Astrocyte of the cerebellum (primary cell): ENCODE measurements around the gene PTPRC.

Experiments
- DNase-seq: peaks from one replicate; pipeline ENCODE4 v3.0.0-alpha.2; 2011; ENCODE audit warnings: low read depth
- H3K4me3 ChIP-seq: 2 replicates; pipeline ENCODE4 v1.5.1; 2011; ENCODE audit warnings: mild to moderate bottlenecking, low read depth, low read length, moderate library complexity
- in situ Hi-C: cut with HindIII; loops from 2 replicates; pipeline ENCODE4 v1.10.0; 2017; ENCODE audit warnings: low sequenced_read_pairs
- TF ChIP-seq, protein P1 (sequence below): IDR thresholded peaks from 2 replicates; pipeline ENCODE4 v1.5.1; 2012; ENCODE audit warnings: low read length, low read depth, moderate library complexity, mild to moderate bottlenecking; ENCODE audit errors: missing control alignments

The PTPRC gene

DNA sequence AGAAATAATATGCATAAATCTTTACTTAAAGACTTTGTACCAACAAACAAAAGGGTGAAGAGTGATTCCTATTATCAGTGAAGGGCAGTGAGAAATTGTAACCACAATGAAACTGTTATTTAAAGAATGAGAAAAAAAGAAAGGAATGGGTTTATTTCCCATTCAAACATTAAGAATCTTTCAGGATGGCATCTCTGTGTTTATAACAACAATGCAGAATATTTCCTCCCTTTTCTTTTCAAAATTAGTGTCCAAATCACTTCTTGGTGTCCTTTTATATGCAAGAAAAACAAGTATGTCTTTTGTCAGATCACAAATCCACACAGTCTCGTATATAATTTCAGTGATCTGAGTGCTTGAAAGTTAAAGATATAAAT is 61.2 kb downstream of the PTPRC start:
- H3K4me3 ChIP-seq = no peak overlapping the region
- in situ Hi-C loops = no loop called here
- TF ChIP-seq, protein P1, sequence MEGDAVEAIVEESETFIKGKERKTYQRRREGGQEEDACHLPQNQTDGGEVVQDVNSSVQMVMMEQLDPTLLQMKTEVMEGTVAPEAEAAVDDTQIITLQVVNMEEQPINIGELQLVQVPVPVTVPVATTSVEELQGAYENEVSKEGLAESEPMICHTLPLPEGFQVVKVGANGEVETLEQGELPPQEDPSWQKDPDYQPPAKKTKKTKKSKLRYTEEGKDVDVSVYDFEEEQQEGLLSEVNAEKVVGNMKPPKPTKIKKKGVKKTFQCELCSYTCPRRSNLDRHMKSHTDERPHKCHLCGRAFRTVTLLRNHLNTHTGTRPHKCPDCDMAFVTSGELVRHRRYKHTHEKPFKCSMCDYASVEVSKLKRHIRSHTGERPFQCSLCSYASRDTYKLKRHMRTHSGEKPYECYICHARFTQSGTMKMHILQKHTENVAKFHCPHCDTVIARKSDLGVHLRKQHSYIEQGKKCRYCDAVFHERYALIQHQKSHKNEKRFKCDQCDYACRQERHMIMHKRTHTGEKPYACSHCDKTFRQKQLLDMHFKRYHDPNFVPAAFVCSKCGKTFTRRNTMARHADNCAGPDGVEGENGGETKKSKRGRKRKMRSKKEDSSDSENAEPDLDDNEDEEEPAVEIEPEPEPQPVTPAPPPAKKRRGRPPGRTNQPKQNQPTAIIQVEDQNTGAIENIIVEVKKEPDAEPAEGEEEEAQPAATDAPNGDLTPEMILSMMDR = no peak
- DNase-seq = no peak

DNA sequence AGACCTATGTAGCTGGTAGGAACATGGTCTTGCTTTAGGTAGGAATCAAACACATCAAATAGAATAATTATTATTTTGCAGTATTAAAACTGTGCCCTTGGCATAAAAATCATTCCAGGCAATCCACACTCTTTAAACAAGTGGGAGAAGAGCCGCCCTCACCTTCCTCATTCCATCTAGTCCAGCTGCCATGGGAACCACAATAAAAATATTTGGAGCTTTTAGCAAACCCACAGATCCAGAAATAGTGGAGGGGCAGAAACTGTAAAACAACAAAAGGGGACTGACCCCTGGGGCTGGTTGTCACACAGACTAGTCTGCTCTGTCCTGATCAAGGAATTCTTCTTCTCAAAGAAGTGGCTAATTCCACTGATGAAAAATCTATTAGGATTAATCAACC is 61.6 kb downstream of the PTPRC start:
- in situ Hi-C loops = no loop called here
- DNase-seq = no peak
- H3K4me3 ChIP-seq = no peak overlapping the region
- TF ChIP-seq, protein P1 = no peak

DNA sequence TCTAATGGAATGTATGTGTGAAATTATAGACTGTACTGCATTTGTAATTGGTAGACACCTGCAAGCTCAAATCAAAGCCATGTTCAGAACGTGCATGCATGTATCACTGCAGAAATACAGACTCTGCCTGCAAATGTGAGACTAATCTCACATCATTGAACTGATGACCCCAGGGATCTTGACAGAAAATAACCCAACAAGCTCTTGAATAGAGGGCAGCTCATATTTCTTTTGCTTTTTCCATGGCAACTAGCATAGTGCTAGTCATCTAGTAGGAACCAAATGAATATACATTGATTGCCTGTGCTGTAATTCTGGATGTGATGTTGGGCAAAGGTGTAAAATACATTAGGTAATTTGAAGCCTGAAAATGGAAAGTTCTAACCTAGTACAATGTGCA is 62.4 kb downstream of the PTPRC start:
- TF ChIP-seq, protein P1 = no peak
- no peak overlapping the region for H3K4me3 ChIP-seq
- DNase-seq = no peak
- in situ Hi-C loops = no loop called here

DNA sequence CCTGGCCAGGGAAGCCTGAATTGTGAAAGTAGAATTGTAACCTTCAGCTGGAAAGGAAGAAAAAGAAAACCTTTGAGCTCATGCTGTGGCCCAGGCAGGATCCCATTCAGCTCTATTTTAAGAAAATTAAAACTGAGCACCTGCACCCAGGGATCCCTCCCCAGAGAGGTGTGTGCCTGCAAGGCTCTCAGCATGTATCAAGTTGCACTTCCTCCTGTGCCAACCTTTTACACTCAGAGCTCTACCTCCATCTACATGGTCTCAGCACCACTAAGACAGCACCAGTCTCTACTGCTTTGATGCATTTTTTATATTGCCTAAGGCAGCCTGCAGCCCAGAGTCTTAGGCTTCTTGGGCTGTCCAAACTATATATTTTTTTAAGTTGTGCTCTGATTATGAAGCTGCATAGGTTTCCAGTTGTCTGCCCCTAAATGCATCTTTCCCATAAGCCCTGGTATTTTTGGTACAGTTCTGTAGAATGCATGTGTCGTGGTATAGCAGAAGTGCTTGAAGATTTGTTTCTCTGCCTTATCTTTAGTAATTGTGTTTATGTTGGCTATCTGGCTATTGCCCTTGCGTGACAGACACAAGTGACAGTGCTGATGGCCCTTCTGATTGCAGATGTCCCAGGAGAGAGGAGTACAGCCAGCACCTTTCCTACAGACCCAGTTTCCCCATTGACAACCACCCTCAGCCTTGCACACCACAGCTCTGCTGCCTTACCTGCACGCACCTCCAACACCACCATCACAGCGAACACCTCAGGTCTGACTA is 63.1 kb downstream of the PTPRC start:
- no peak overlapping the region for H3K4me3 ChIP-seq
- DNase-seq = no peak
- in situ Hi-C loops = no loop called here
- TF ChIP-seq, protein P1 = no peak

DNA sequence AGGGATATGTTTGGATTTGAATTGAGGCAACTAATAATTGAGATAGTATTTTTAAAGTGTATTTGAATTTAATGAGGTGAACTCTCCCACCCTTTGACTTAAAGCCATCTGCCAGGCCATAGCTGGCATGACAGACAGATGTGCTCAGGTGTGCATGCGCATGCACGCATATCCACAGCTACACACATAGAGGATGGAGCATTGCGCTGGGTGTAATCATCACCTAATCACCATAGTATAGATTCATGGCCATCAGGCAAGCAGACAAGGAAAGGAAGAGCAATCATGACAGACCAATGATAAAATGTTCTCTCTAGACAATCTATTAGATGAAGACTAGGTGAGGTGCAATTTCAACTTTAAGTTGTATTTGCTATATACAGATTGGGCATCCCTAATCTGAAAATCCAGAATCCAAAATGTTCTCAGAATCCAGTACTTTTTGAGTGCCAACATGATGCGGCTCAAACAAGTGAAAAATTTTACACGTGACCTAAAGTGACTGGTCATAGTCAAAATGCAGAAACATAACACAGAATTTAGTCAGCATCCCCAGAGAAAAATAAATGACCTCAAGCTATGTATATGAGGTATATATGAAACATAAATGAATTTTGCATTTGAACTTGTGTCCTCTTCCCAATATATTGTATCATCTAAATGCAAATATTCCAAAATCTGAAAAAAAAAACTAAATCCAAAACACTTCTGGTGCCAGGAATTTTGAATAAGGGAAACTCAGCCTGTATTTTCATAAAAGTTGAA is 70.1 kb downstream of the PTPRC start:
- in situ Hi-C loops = no loop called here

DNA sequence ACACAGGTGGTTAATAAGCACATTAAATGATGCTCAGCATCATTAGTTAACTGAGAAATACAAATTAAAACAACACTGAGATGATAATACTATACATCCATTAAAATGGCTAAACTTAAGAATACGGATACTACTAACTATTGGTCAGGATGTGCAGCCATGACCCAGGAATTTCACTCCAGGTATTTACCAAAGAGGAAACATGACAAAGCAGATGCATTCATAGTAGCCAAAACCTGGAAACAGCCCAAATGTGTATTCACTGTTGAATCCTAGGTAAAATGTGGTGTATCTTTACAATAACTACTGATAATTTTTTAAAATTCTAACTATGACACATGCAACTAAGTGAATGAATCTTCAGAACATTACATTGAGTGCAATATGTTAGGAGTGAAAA is 73.0 kb downstream of the PTPRC start:
- no peak for DNase-seq
- in situ Hi-C loops = no loop called here
- H3K4me3 ChIP-seq = no peak overlapping the region
- TF ChIP-seq, protein P1 = no peak

More for the DNA sequence above, 70.1 kb downstream of the PTPRC start:
- no peak for DNase-seq
- TF ChIP-seq, protein P1 = no peak
- no peak overlapping the region for H3K4me3 ChIP-seq
